Stimulated activated CD8-positive, alpha-beta memory T cell treated with anti-CD3 and anti-CD28 coated beads, Interleukin-4, amount 100 ng/mL, for 1 hour (primary cell): ENCODE results near the gene IMPA2.
"Not testable (repeated sequence)": the region's sequence is repeated elsewhere in the genome, so short reads cannot be mapped to it uniquely, and the experiment has no call there.

Source experiments
- DNase-seq, 2 donors: peaks; one replicate each; pipeline ENCODE4 v3.0.0-alpha.2; 2020; ENCODE audit warnings: low read depth in 2 of 2, low spot score in 1 of 2

IMPA2 gene

GRCh38 chr18:12027046-12027445 lies 45.7 kb downstream of the IMPA2 start:
- DNase-seq = no peak

- no peak for DNase-seq
Observed at GRCh38 chr18:12027480-12027879, 46.2 kb downstream of the IMPA2 start.

GRCh38 chr18:12028040-12028628 lies 46.8 kb downstream of the IMPA2 start:
- no peak for DNase-seq

- no peak for DNase-seq
Observed at GRCh38 chr18:12028674-12029073, 47.4 kb downstream of the IMPA2 start.

GRCh38 chr18:12029786-12030584 lies 48.7 kb downstream of the IMPA2 start:
- DNase-seq = no peak

- DNase-seq = no peak
Observed at GRCh38 chr18:12030670-12031069, 49.4 kb downstream of the IMPA2 start.

- DNase-seq = no peak
Observed at GRCh38 chr18:12031181-12031580, 49.9 kb downstream of the IMPA2 start.

GRCh38 chr18:12031846-12032245 lies 50.5 kb downstream of the IMPA2 start:
- no peak for DNase-seq

GRCh38 chr18:12032786-12033642 lies 51.7 kb downstream of the IMPA2 start:
- DNase-seq = no peak

GRCh38 chr18:12033643-12034025 lies 52.3 kb downstream of the IMPA2 start:
- DNase-seq = no peak

GRCh38 chr18:12034241-12035100 lies 53.2 kb downstream of the IMPA2 start:
- no peak for DNase-seq

- no peak for DNase-seq
Observed at GRCh38 chr18:12035481-12035880, 54.2 kb downstream of the IMPA2 start.

- DNase-seq = no peak
Observed at GRCh38 chr18:12036201-12036751, 55.0 kb downstream of the IMPA2 start.

- no peak for DNase-seq
Observed at GRCh38 chr18:12038082-12038638, 56.9 kb downstream of the IMPA2 start.

- peak; percentile 44 to 47 for DNase-seq
Observed at GRCh38 chr18:12038639-12039539, 57.6 kb downstream of the IMPA2 start.

GRCh38 chr18:12039540-12039930 lies 58.2 kb downstream of the IMPA2 start:
- not testable (repeated sequence) for DNase-seq

GRCh38 chr18:12041561-12041960 lies 60.3 kb downstream of the IMPA2 start:
- no peak for DNase-seq

GRCh38 chr18:12043811-12044210 lies 62.5 kb downstream of the IMPA2 start:
- DNase-seq = no peak

- DNase-seq = no peak
Observed at GRCh38 chr18:12044591-12044990, 63.3 kb downstream of the IMPA2 start.
